Ureter (tissue), 1 donor: ENCODE measurements around the gene ABCC4. TPM values are rescaled to one million over a fixed set of nuclear protein-coding genes. Genes with fewer than 3 reads are reported as not detected.
A peak's percentile ranks its signal among the peaks of the same experiment; 100 is the strongest.
"Not testable (repeated sequence)": the region's sequence is repeated elsewhere in the genome, so short reads cannot be mapped to it uniquely, and the experiment has no call there.

Experiments used
- DNase-seq: peaks from one replicate; pipeline ENCODE4 v3.0.0-alpha.2; 2020; ENCODE audit warnings: low spot score
- total RNA-seq: library from RNA; stranded (reverse); gene quantifications from one replicate; pipeline ENCODE4 v1.2.4, GENCODE V29; 2023
- donor health status: DM: yes; HTN: yes; CAD: no.

Gene ABCC4
- total RNA-seq, 1 donor from 2014 or later = 46.2 TPM

GRCh38 chr13:95200386-95200957 lies 100.8 kb downstream of the ABCC4 start:
- not testable (repeated sequence) for DNase-seq

GRCh38 chr13:95199896-95200295 lies 101.4 kb downstream of the ABCC4 start:
- DNase-seq = no peak

- DNase-seq = not testable (repeated sequence)
These were observed 102.6 kb downstream of the ABCC4 start for GRCh38 chr13:95198606-95199005.

GRCh38 chr13:95197548-95197947 lies 103.7 kb downstream of the ABCC4 start:
- DNase-seq = no peak

GRCh38 chr13:95195146-95195545 lies 106.1 kb downstream of the ABCC4 start:
- no peak for DNase-seq

- DNase-seq = no peak
These were observed 107.6 kb downstream of the ABCC4 start for GRCh38 chr13:95193509-95194230.

- DNase-seq = no peak
These were observed 108.3 kb downstream of the ABCC4 start for GRCh38 chr13:95192998-95193397.

- not testable (repeated sequence) for DNase-seq
These were observed 108.7 kb downstream of the ABCC4 start for GRCh38 chr13:95192564-95192945.

- peak; percentile 82 for DNase-seq
These were observed 109.3 kb downstream of the ABCC4 start for GRCh38 chr13:95191821-95192563.

- no peak for DNase-seq
These were observed 113.1 kb downstream of the ABCC4 start for GRCh38 chr13:95188128-95188527.

GRCh38 chr13:95185851-95186250 lies 115.4 kb downstream of the ABCC4 start:
- DNase-seq = no peak

- DNase-seq = no peak
These were observed 115.9 kb downstream of the ABCC4 start for GRCh38 chr13:95185311-95185710.

GRCh38 chr13:95184317-95184716 lies 116.9 kb downstream of the ABCC4 start:
- no peak for DNase-seq

GRCh38 chr13:95182570-95183265 lies 118.5 kb downstream of the ABCC4 start:
- DNase-seq = no peak

- no peak for DNase-seq
These were observed 119.7 kb downstream of the ABCC4 start for GRCh38 chr13:95181586-95181985.

- no peak for DNase-seq
These were observed 120.6 kb downstream of the ABCC4 start for GRCh38 chr13:95180513-95181245.

GRCh38 chr13:95176611-95177259 lies 124.5 kb downstream of the ABCC4 start:
- DNase-seq = no peak

- no peak for DNase-seq
These were observed 126.7 kb downstream of the ABCC4 start for GRCh38 chr13:95174517-95174916.

- DNase-seq = no peak
These were observed 133.1 kb downstream of the ABCC4 start for GRCh38 chr13:95168191-95168590.

GRCh38 chr13:95167003-95167402 lies 134.2 kb downstream of the ABCC4 start:
- not testable (repeated sequence) for DNase-seq

GRCh38 chr13:95164830-95165229 lies 136.4 kb downstream of the ABCC4 start:
- DNase-seq = no peak
